Neural cell (in vitro differentiated cells): Measurements from ENCODE around the gene RPTN.

Source experiments
- CTCF ChIP-seq: fragments of 450-650 bp; IDR thresholded peaks from 2 replicates; pipeline ENCODE4 v1.5.1; 2014; ENCODE audit warnings: antibody characterized with exemption, mild to moderate bottlenecking, moderate library complexity; ENCODE audit not compliant: poor library complexity, severe bottlenecking
- EZH2 ChIP-seq: fragments of 200-600, 300-800 bp; shearing (Covaris generic), sonication (generic); IDR thresholded peaks from 2 replicates; pipeline ENCODE4 v1.6.1; 2014; ENCODE audit warnings: antibody characterized with exemption, low read length, borderline replicate concordance, mild to moderate bottlenecking; ENCODE audit not compliant: insufficient read depth, poor library complexity, severe bottlenecking
- POLR2AphosphoS5 ChIP-seq: IDR thresholded peaks from 2 replicates; pipeline ENCODE4 v1.6.1; 2012
- RAD21 ChIP-seq: fragments of 450-650 bp; conservative IDR thresholded peaks from 2 replicates; pipeline ENCODE4 v1.6.1; 2014; ENCODE audit warnings: antibody characterized with exemption, mild to moderate bottlenecking, moderate library complexity

DNA sequence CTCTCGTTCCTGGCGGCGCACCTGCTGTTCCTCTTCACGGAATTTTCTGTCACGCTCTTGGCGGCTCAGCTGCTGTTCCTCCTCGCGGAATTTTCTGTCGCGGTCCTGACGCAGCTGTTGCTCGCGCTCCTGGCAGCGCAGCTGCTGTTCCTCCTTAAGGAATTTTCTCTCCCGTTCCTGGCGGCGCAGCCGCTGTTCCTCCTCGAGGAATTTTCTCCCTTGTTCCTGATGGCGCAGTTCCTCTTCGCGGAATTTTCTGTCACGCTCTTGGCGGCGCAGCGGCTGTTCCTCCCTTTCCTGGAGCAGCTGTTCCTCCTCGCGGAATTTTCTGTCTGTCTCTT is 50.2 kb downstream of the RPTN start:
- TF ChIP-seq POLR2AphosphoS5: no peak
- no peak for TF ChIP-seq CTCF
- TF ChIP-seq RAD21: no peak
- TF ChIP-seq EZH2: no peak
